HCT116 (cell line): Measurements from ENCODE around the gene CDH22. TPM values are rescaled to one million over a fixed set of nuclear protein-coding genes. Genes with fewer than 3 reads are reported as not detected.

Experiments used
- ATAC-seq: fragments of 200-7000 bp; cut with Tn5 transposase; 2 replicates; pipeline ENCODE4 v1.9.1; 2020; ENCODE audit warnings: mild to moderate bottlenecking, moderate library complexity
- BruUV-seq: library from RNA; stranded (reverse); fragments of 400-500 nt; replicated peaks from 2 replicates; lab custom pipeline; 2021; lab: Mats Ljungman, UMichigan
- CTCF ChIA-PET: fragments of 300-600 bp; sonication (Branson Sonifier 250); formaldehyde crosslinking; loops from one replicate; lab custom pipeline; 2021; ENCODE audit warnings: antibody characterized with exemption; lab: Charles Lee
- POLR2A ChIA-PET: fragments of 300-600, 350-600 bp; sonication (Branson Sonifier 250); formaldehyde crosslinking; loops from one replicate; lab custom pipeline; 2021; ENCODE audit warnings: antibody characterized with exemption; lab: Charles Lee
- RAD21 ChIA-PET, 2 experiments: fragments of 300-600 bp; sonication (Branson Sonifier 250); formaldehyde crosslinking; loops; one replicate each; lab custom pipeline; 2023; ENCODE audit warnings: low total read pairs in 2 of 2; ENCODE audit not compliant: uncharacterized antibody in 2 of 2, unreplicated experiment in 2 of 2, low non-redundant PET in 1 of 2; lab: Charles Lee
- DNase-seq: peaks from one replicate; pipeline ENCODE4 v3.0.0-alpha.2; 2010; ENCODE audit warnings: low read depth, low spot score
- H2AFZ ChIP-seq: fragments of 200-600 bp; shearing (Covaris generic), sonication (generic); 2 replicates; pipeline ENCODE4 v1.6.1; 2017; ENCODE audit warnings: low read depth, mixed run types, mixed read lengths, antibody characterized with exemption, low read length; ENCODE audit not compliant: poor library complexity, severe bottlenecking
- H3K27ac ChIP-seq: 2 replicates; pipeline ENCODE4 v1.5.1; 2012; ENCODE audit warnings: low read depth, low read length
- H3K27me3 ChIP-seq: fragments of 200-600 bp; sonication (generic); 2 replicates; pipeline ENCODE4 v1.6.1; 2016; ENCODE audit warnings: mixed run types, low read length, mixed read lengths; ENCODE audit not compliant: insufficient read depth
- H3K36me3 ChIP-seq, 2 experiments: fragments of 200-500 bp in 1 of 2; fragments of 200-600 bp in 1 of 2; sonication (Bioruptor generic) in 1 of 2; sonication (generic) in 1 of 2; 2 replicates each; pipeline versions ENCODE4 v1.5.1 to v1.6.1; 2014 to 2016; ENCODE audit warnings: low read length in 2 of 2, inconsistent platforms in 1 of 2, mixed read lengths in 1 of 2, mixed run types in 1 of 2; ENCODE audit not compliant: insufficient read depth in 2 of 2, control insufficient read depth in 1 of 2
- H3K4me1 ChIP-seq, 2 experiments: fragments of 200-600 bp in 1 of 2; sonication (generic) in 1 of 2; 2 replicates each; pipeline versions ENCODE4 v1.5.1 to v1.6.1; 2012 to 2017; ENCODE audit warnings: low read length in 2 of 2, inconsistent platforms in 1 of 2, mild to moderate bottlenecking in 1 of 2, mixed read lengths in 1 of 2, mixed run types in 1 of 2, moderate library complexity in 1 of 2; ENCODE audit not compliant: insufficient read depth in 2 of 2, control insufficient read depth in 1 of 2
- H3K4me2 ChIP-seq: fragments of 200-600 bp; sonication (generic); 2 replicates; pipeline ENCODE4 v1.6.1; 2017; ENCODE audit warnings: mixed run types, low read length, mixed read lengths
- H3K4me3 ChIP-seq, 2 experiments: fragments of 200-600 bp in 1 of 2; sonication (generic) in 1 of 2; replicated peaks in 1 of 2; 2 replicates each; pipeline ENCODE4 v1.5.1; 2011 to 2016; ENCODE audit warnings: low read length in 2 of 2, control low read depth in 1 of 2, low read depth in 1 of 2, mild to moderate bottlenecking in 1 of 2, mixed read lengths in 1 of 2, mixed run types in 1 of 2
- H3K79me2 ChIP-seq: fragments of 200-600 bp; sonication (generic); 2 replicates; pipeline ENCODE4 v1.6.1; 2017; ENCODE audit warnings: mild to moderate bottlenecking, mixed run types, low read length, moderate library complexity, mixed read lengths; ENCODE audit not compliant: insufficient read depth
- H3K9ac ChIP-seq: fragments of 200-600 bp; sonication (generic); 2 replicates; pipeline ENCODE4 v1.6.1; 2016; ENCODE audit warnings: low read length, mixed read lengths
- H3K9me2 ChIP-seq: fragments of 200-600 bp; sonication (generic), shearing (Covaris generic); 2 replicates; pipeline ENCODE4 v1.6.1; 2017; ENCODE audit warnings: mixed run types, mild to moderate bottlenecking, moderate library complexity; ENCODE audit not compliant: insufficient read depth
- H3K9me3 ChIP-seq, 2 experiments: fragments of 200-500 bp in 1 of 2; fragments of 200-600 bp in 1 of 2; sonication (Bioruptor generic) in 1 of 2; sonication (generic) in 1 of 2; 2 replicates each; pipeline ENCODE4 v1.6.1; 2014 to 2017; ENCODE audit warnings: low read length in 2 of 2, mixed read lengths in 2 of 2, inconsistent platforms in 1 of 2, low read depth in 1 of 2, mild to moderate bottlenecking in 1 of 2, mixed run types in 1 of 2, moderate library complexity in 1 of 2; ENCODE audit not compliant: control insufficient read depth in 1 of 2, insufficient read depth in 1 of 2
- H4K20me1 ChIP-seq: fragments of 200-600 bp; sonication (generic), shearing (Covaris generic); 2 replicates; pipeline ENCODE4 v1.6.1; 2017; ENCODE audit warnings: mixed run types, mild to moderate bottlenecking, moderate library complexity; ENCODE audit not compliant: insufficient read depth
- CTCF ChIP-seq, 3 experiments: fragments of 200-600 bp in 1 of 3; sonication (generic) in 1 of 3; IDR thresholded peaks in 2 of 3; conservative IDR thresholded peaks in 1 of 3; 2 replicates each; pipeline ENCODE4 v1.5.1; 2012 to 2017; ENCODE audit warnings: low read depth in 2 of 3, low read length in 2 of 3, antibody characterized with exemption in 1 of 3, borderline replicate concordance in 1 of 3, control low read depth in 1 of 3, mild to moderate bottlenecking in 1 of 3, mixed read lengths in 1 of 3, mixed run types in 1 of 3, moderate library complexity in 1 of 3; ENCODE audit not compliant: insufficient read depth in 1 of 3
- EGR1 ChIP-seq: IDR thresholded peaks from 2 replicates; pipeline ENCODE4 v1.6.1; 2012; ENCODE audit warnings: low read depth
- EZH2 ChIP-seq: fragments of 200-600 bp; sonication (generic); IDR thresholded peaks from 2 replicates; pipeline ENCODE4 v1.6.1; 2017; ENCODE audit warnings: antibody characterized with exemption, mixed run types
- JUND ChIP-seq: IDR thresholded peaks from 2 replicates; pipeline ENCODE4 v1.6.1; 2012
- RAD21 ChIP-seq: IDR thresholded peaks from 2 replicates; pipeline ENCODE4 v1.6.1; 2012; ENCODE audit warnings: low read depth, mild to moderate bottlenecking
- SP1 ChIP-seq: IDR thresholded peaks from 2 replicates; pipeline ENCODE4 v1.6.1; 2012; ENCODE audit warnings: low read depth
- SRF ChIP-seq: IDR thresholded peaks from 2 replicates; pipeline ENCODE4 v1.6.1; 2012; ENCODE audit warnings: low read depth
- ZFX ChIP-seq: fragments of 450-650 bp; IDR thresholded peaks from 2 replicates; pipeline ENCODE4 v1.6.1; 2017
- ZNF274 ChIP-seq: fragments of 200-500 bp; sonication (Bioruptor generic); IDR thresholded peaks from 2 replicates; pipeline ENCODE4 v1.6.1; 2014; ENCODE audit warnings: mild to moderate bottlenecking, low read depth, low read length, inconsistent platforms
- intact Hi-C: fragments of 100-400 bp; cut with micrococcal nuclease; formaldehyde crosslinking; loops from 2 replicates; pipeline ENCODE4 v1.10.0; 2022
- total RNA-seq: library from RNA; stranded (reverse); gene quantifications from one replicate; pipeline ENCODE4 v1.2.1, GENCODE V29; 2021; ENCODE audit not compliant: unreplicated experiment

Gene CDH22
- total RNA-seq, 1 experiment from 2014 or later, result 1.8 TPM

GRCh38 chr20:46298374-46298773 is 9.9 kb downstream of the CDH22 start:
- intact Hi-C loops, result no loop called here
- H4K20me1 ChIP-seq, result no peaks in the 10 kb centered on the region
- no peak overlapping the region for H2AFZ ChIP-seq
- H3K4me2 ChIP-seq, result no peak overlapping the region
- POLR2A ChIA-PET, result no interaction called here
- H3K27me3 ChIP-seq, result peaks cover 26% of the 10 kb centered on the region
- H3K9me3 ChIP-seq, result no peaks in the 10 kb centered on the region
- no peak overlapping the region for H3K9ac ChIP-seq
- no peaks in the 10 kb centered on the region for H3K9me2 ChIP-seq
- H3K79me2 ChIP-seq, result no peaks in the 10 kb centered on the region
- TF ChIP-seq ZNF274 (no peak), RAD21 (no peak), EZH2 (no peak), CTCF (IDR thresholded peaks at IDR 0.05 in 2 of 3, conservative IDR thresholded peaks at IDR 0.05 in 1 of 3; ENCODE audit: borderline replicate concordance in 1 of 3, insufficient read depth in 1 of 3, low read depth in 2 of 3, low read length in 2 of 3) (no peak), EGR1 (no peak), ZFX (no peak), SP1 (no peak), JUND (no peak), SRF (no peak)
- DNase-seq, result no peak
- RAD21 ChIA-PET, result no interaction called here
- H3K4me3 ChIP-seq, result no peak overlapping the region
- ATAC-seq, result no peak
- no TSS peak for BruUV-seq
- no peaks in the 10 kb centered on the region for H3K36me3 ChIP-seq
- no peak overlapping the region for H3K27ac ChIP-seq
- H3K4me1 ChIP-seq, result no peaks in the 10 kb centered on the region
- CTCF ChIA-PET, result interaction anchor here (1.0 kb wide), 1 partner anchor 8 kb away, joined by 3 read pairs; no protein-coding TSS in a partner anchor
